ENCODE data around the gene COL11A1.

COL11A1 gene

DNA sequence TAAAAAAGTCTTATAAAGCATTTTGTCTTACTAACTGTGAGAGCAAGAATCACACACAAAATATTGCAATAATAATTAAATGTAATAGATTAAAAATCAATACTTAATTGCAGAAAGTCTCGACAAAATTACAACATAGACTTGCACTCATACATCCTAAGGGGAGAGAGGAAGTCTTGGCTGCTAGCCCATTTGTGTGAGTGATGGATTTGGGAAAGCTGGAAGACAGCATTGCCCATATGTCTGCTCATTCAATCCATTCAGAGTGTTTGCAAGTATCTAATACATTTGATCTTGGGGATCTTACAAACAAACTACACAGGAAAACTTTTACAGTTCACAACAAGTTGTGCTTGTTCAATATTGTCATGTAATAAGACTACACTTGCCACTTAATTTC lies 140.5 kb downstream of the COL11A1 start:
- ChIA-PET CTCF (interaction anchor here (0.6 to 1.4 kb wide), 2 partner anchors 10 to 80 kb away, joined by 3 to 4 read pairs; no protein-coding TSS in a partner anchor), POLR2A (no interaction called here)
- Histone ChIP-seq H3K9me3 (ENCODE audit: control insufficient read depth, insufficient read depth, low read depth, low read length) (no peaks in the 10 kb centered on the region), H3K4me1 (ENCODE audit: control insufficient read depth, insufficient read depth, low read length) (no peaks in the 10 kb centered on the region), H3K27ac (ENCODE audit: extremely low read depth, low read depth, low read length) (no peak overlapping the region), H3K4me3 (ENCODE audit: low read depth, low read length) (no peak overlapping the region), H3K36me3 (ENCODE audit: control insufficient read depth in 2 of 2, insufficient read depth in 1 of 2, low read length in 2 of 2) (no peaks in the 10 kb centered on the region)
- TF ChIP-seq YY2 (tag by site-specific recombination; IDR thresholded peaks at IDR 0.05) (no peak), ZNF157 (tag by site-specific recombination; IDR thresholded peaks at IDR 0.05) (no peak), ZBTB8A (tag by site-specific recombination; IDR thresholded peaks at IDR 0.05) (no peak), ZNF423 (tag by site-specific recombination; IDR thresholded peaks at IDR 0.05) (no peak), ZBTB49 (tag by site-specific recombination; IDR thresholded peaks at IDR 0.05; ENCODE audit: low read depth) (no peak), CTCF (tag by site-specific recombination; IDR thresholded peaks at IDR 0.05) (no peak), ZNF701 (tag by site-specific recombination; IDR thresholded peaks at IDR 0.05) (no peak), SALL2 (tag by site-specific recombination; IDR thresholded peaks at IDR 0.05; ENCODE audit: borderline replicate concordance) (no peak), ZNF510 (tag by site-specific recombination; IDR thresholded peaks at IDR 0.05; ENCODE audit: insufficient replicate concordance) (no peak), SCRT1 (tag by site-specific recombination; IDR thresholded peaks at IDR 0.05; ENCODE audit: borderline replicate concordance) (no peak), ZFP41 (tag by site-specific recombination; IDR thresholded peaks at IDR 0.05; ENCODE audit: borderline replicate concordance) (no peak)
- TF ChIP-seq, protein P1, sequence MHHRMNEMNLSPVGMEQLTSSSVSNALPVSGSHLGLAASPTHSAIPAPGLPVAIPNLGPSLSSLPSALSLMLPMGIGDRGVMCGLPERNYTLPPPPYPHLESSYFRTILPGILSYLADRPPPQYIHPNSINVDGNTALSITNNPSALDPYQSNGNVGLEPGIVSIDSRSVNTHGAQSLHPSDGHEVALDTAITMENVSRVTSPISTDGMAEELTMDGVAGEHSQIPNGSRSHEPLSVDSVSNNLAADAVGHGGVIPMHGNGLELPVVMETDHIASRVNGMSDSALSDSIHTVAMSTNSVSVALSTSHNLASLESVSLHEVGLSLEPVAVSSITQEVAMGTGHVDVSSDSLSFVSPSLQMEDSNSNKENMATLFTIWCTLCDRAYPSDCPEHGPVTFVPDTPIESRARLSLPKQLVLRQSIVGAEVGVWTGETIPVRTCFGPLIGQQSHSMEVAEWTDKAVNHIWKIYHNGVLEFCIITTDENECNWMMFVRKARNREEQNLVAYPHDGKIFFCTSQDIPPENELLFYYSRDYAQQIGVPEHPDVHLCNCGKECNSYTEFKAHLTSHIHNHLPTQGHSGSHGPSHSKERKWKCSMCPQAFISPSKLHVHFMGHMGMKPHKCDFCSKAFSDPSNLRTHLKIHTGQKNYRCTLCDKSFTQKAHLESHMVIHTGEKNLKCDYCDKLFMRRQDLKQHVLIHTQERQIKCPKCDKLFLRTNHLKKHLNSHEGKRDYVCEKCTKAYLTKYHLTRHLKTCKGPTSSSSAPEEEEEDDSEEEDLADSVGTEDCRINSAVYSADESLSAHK (tag by site-specific recombination; IDR thresholded peaks at IDR 0.05), result no peak
- TF ChIP-seq, protein P2, sequence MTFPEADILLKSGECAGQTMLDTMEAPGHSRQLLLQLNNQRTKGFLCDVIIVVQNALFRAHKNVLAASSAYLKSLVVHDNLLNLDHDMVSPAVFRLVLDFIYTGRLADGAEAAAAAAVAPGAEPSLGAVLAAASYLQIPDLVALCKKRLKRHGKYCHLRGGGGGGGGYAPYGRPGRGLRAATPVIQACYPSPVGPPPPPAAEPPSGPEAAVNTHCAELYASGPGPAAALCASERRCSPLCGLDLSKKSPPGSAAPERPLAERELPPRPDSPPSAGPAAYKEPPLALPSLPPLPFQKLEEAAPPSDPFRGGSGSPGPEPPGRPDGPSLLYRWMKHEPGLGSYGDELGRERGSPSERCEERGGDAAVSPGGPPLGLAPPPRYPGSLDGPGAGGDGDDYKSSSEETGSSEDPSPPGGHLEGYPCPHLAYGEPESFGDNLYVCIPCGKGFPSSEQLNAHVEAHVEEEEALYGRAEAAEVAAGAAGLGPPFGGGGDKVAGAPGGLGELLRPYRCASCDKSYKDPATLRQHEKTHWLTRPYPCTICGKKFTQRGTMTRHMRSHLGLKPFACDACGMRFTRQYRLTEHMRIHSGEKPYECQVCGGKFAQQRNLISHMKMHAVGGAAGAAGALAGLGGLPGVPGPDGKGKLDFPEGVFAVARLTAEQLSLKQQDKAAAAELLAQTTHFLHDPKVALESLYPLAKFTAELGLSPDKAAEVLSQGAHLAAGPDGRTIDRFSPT (tag by site-specific recombination; IDR thresholded peaks at IDR 0.05), result no peak

- H3K9me3 ChIP-seq (ENCODE audit: control insufficient read depth, insufficient read depth, low read depth, low read length), result no peaks in the 10 kb centered on the region
- TF ChIP-seq KLF7 (tag by site-specific recombination; IDR thresholded peaks at IDR 0.05; ENCODE audit: borderline replicate concordance), result no peak
- no peak for TF ChIP-seq ZNF366 (tag by site-specific recombination; conservative IDR thresholded peaks at IDR 0.05)
- TF ChIP-seq MYNN (tag by site-specific recombination; IDR thresholded peaks at IDR 0.05; ENCODE audit: borderline replicate concordance), result no peak
- TF ChIP-seq ZNF169 (tag by site-specific recombination; IDR thresholded peaks at IDR 0.05), result no peak
- TF ChIP-seq, protein P3, sequence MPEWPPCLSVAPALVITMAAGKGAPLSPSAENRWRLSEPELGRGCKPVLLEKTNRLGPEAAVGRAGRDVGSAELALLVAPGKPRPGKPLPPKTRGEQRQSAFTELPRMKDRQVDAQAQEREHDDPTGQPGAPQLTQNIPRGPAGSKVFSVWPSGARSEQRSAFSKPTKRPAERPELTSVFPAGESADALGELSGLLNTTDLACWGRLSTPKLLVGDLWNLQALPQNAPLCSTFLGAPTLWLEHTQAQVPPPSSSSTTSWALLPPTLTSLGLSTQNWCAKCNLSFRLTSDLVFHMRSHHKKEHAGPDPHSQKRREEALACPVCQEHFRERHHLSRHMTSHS (tag by site-specific recombination; IDR thresholded peaks at IDR 0.05), result no peak
- TF ChIP-seq ZNF585B (tag by site-specific recombination; IDR thresholded peaks at IDR 0.05), result no peak
- TF ChIP-seq ZBTB6 (tag by site-specific recombination; IDR thresholded peaks at IDR 0.05), result no peak
- TF ChIP-seq ZNF510 (tag by site-specific recombination; IDR thresholded peaks at IDR 0.05; ENCODE audit: insufficient replicate concordance), result no peak
- TF ChIP-seq GLIS1 (tag by site-specific recombination; IDR thresholded peaks at IDR 0.05), result no peak
- no peaks in the 10 kb centered on the region for H3K36me3 ChIP-seq (ENCODE audit: control insufficient read depth in 2 of 2, insufficient read depth in 1 of 2, low read length in 2 of 2)
- CTCF ChIA-PET, result no interaction called here
- H3K27ac ChIP-seq (ENCODE audit: extremely low read depth, low read depth, low read length), result no peak overlapping the region
- no peaks in the 10 kb centered on the region for H3K4me1 ChIP-seq (ENCODE audit: control insufficient read depth, insufficient read depth, low read length)
- H3K4me3 ChIP-seq (ENCODE audit: low read depth, low read length), result no peak overlapping the region
- POLR2A ChIA-PET, result no interaction called here
These were observed 146.8 kb downstream of the COL11A1 start for GRCh38 chr1:102961549-102961948.
